Kidney glomerular epithelial cell (primary cell): ENCODE data around the gene FKBP10.
A peak's percentile ranks its signal among the peaks of the same experiment; 100 is the strongest.
"Not testable (repeated sequence)": the region's sequence is repeated elsewhere in the genome, so short reads cannot be mapped to it uniquely, and the experiment has no call there.

ENCODE experiments used
- DNase-seq: peaks from one replicate; lab custom pipeline; 2025; lab: John Stamatoyannopoulos, UW

Gene FKBP10, protein sequence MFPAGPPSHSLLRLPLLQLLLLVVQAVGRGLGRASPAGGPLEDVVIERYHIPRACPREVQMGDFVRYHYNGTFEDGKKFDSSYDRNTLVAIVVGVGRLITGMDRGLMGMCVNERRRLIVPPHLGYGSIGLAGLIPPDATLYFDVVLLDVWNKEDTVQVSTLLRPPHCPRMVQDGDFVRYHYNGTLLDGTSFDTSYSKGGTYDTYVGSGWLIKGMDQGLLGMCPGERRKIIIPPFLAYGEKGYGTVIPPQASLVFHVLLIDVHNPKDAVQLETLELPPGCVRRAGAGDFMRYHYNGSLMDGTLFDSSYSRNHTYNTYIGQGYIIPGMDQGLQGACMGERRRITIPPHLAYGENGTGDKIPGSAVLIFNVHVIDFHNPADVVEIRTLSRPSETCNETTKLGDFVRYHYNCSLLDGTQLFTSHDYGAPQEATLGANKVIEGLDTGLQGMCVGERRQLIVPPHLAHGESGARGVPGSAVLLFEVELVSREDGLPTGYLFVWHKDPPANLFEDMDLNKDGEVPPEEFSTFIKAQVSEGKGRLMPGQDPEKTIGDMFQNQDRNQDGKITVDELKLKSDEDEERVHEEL

DNA sequence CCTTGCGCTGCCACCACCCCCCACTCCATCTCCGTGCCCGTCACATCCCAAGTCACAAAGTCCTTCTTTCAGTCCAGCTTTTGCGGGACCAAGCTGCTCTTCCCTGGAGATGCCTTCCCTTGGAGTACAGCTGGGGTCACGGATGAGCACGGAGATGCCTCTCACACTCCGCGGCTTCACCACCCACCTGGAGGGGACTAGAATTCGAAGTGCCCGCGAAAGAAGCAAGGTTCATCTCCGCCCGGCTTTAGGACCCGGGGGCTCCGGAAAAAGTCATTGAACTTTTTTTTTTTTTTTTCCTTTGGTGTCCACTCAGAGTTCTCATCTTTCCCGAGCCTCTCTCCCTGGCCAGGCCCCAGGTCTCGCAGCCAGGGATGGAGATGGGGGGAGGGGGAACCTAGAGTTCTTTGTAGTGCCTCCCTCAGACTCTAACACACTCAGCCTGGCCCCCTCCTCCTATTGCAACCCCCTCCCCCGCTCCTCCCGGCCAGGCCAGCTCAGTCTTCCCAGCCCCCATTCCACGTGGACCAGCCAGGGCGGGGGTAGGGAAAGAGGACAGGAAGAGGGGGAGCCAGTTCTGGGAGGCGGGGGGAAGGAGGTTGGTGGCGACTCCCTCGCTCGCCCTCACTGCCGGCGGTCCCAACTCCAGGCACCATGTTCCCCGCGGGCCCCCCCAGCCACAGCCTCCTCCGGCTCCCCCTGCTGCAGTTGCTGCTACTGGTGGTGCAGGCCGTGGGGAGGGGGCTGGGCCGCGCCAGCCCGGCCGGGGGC lies at the start of gene FKBP10:
Gene FKBP10, plus strand, starts transcription at position 624 of the 771 bp plus-strand sequence. Its CDS starts 31 bp downstream, at position 655.
- DNase-seq: peak; percentile 77

DNA sequence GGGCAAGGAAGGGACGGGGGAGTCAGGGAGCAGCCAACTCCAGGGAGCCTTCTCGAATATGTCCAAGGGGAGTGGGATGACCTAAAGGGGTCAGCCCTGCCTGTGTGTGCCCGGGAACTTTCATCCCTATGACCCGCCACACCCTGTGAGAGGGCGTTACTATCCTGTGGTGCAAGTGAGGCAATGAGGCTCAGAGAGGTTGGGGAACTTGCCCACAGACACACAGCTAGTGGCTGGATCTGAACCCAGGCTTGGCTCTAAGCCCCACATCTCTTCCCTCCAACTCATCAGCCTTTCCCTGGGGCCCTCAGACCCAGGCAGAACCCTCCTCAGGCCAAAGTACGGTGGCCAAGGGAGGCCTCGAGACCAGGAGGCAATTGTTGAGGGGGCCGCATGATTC lies 49.5 kb upstream of the FKBP10 start:
- no peak for DNase-seq

DNA sequence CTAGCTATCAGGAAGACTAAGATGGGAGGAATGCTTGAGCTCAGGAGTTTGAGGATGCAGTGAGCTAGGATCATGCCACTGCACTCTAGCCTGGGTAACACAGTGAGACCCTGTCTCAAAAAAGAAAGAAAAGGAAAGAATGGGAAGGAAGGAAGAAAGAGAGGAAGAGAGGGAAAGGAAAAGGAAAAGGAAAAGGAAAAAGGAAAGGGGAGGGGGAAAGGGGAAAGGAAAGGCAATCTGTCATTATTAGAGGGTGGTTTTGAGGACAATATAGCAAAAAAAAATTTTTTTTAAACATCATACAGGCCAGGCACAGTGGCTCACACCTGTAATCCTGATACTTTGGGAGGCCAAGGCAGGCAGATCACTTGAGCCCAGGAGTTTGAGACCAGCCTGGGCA lies 46.7 kb upstream of the FKBP10 start:
- no peak for DNase-seq

DNA sequence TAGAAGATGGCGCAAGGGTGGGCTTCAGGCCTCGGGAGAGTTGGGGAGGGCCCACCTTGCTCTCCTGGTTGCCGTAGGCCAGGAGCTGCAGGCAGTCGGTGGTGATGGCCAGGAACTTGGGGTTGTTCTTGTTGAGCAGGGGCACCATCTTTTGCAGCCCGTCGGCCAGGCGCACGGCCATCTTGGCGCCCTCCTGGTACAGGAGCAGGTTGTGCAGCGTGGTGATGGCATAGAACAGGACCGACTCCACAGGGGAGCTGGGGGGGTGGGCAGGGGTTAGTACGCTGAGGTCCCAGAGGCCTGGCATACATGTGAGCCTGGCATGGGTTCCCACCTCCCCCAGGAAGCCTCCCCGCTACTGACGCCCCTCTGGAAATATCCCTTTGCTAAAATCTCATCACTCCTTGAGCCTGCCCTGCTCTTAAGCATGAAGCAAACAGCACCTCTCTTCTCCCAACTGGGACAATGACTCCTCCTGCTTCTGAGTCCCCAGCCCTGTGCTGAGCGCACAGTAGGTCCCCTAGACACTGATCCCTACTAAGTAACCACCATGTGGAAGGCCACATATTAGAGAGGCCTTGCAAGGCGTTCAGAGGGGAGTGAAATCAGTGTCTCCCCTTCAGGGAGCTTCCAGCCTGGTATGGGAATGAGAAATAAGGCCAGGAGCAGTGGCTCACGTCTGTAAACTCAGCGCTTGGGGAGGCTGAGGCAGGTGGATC lies 45.3 kb upstream of the FKBP10 start:
- no peak for DNase-seq

DNA sequence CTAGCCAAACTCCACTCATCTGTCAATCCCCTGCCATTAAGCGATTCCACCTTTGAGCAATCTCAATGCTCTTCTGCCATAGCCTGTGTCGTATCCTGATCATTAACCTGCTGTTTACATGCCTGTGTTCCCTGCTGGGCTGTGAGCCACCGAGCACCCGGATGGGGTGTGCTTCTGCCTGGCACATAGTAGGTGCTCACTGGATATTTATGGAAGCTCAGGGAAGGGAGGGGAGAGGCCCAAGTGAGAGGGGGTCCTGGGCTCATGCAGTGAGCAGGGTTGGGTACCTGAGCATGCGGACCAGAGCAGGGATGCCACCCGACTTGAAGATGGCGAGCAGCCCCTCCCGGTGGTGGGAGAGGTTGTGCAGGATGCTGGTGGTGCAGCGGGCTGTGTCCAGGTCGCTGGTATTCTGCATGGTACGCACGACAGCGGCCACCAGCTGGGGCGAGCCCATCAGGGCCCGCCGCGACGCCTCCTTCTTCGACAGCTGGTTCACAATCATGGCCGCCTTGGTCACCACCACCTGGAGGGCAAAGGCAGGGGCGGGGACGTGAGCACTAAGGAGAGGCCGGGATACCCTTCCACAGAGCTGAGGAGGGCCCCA lies 44.0 kb upstream of the FKBP10 start:
- no peak for DNase-seq

DNA sequence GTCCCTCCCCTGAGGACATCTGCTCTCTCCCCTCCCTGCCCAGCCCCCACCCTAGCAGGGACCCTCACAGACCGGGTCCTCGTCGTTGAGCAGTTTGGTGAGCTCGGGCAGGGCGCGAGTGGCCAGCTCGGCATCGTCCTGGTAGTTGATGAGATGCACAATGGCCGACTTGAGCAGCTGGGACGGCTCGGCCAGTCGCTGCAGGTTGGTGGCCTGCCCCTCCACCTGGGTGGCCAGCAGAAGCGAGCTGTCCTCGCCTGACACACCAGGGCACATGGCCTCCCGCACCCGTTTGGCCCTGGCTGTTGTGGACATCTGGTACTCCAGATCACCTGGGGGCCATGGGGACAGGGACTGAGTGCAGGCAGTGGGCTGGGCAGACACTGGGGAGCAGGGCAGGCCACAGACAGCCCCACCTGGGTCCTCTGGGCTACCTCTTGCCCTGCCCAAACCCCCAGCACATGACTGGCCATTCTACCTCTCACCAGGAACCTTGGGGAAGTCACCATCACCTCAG lies 43.4 kb upstream of the FKBP10 start:
- DNase-seq: no peak

DNA sequence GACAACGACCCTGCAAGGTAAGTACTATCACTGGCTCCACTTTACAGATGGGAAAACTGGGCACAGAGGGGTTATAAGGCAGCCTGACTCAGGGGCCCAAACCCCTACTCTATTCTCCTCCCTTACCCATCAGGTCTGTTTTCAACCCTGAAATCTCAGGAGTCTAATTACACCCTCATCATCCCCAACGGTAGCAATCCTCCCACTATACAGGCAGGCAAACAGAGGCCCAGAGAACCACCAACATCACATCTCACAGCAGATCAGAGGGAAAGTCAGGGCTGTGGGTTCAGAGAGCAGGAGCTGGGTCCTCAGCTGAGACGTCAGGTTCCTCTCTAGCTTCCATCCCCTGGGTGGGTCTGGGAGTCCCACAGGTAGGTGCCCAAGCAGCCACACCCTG lies 42.8 kb upstream of the FKBP10 start:
- DNase-seq: no peak

DNA sequence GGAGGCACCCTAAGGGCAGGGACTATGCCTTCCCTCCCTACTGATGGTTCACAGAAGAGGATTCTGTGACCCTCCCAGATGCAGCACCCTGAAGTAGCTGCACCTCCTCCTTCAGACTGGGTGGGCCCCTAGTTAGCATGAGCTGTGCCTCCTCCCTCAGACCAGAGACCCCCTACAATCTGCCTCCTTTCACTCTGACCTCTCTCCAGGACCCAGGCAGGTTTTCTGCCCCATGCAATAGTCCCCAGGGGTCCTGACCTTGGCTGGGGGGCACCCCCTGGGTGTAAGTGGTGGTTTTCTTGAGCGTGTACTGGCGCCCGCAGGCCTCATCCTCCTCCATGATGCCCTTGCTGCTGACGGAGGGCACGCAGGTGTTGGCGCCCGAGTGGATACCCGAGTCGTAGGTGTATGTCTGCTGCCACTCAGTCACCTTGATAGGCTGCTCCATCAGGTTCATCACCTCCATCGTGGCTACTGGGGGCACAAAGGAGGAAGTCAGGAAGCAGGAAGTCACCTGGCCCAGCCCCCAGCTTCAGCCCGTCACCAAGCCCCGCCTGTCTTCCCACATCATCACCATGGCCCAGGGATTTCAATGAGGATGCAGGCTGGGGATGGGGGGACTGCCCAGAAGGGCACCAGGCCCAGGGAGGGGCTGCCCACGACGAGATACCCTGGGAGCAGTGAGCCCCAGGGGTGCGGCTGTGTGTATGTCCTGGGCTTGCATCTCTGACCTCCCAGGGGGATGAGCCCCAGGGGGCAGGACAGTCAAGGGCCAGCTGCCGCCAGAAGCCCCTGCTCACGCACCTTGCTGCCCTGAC lies 41.2 kb upstream of the FKBP10 start:
- DNase-seq: no peak

DNA sequence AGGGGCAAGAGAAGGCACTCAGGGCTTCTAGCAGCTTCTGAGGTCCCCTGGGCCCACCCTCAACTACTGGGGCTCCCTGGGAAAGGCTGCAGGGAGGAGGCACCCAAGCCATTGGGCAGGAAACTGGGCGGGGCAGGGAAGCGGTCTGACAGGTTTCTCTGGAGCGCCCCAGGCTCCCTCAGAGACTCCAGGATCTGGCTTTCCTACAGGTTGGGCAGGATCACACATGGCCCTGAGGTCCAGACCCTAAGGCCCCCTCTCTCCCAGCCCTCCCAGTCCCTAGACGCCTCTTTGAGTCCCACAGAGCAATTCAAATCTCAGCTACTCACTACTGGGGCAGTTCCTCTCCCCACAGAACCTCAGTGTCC lies 40.6 kb upstream of the FKBP10 start:
- no peak for DNase-seq

DNA sequence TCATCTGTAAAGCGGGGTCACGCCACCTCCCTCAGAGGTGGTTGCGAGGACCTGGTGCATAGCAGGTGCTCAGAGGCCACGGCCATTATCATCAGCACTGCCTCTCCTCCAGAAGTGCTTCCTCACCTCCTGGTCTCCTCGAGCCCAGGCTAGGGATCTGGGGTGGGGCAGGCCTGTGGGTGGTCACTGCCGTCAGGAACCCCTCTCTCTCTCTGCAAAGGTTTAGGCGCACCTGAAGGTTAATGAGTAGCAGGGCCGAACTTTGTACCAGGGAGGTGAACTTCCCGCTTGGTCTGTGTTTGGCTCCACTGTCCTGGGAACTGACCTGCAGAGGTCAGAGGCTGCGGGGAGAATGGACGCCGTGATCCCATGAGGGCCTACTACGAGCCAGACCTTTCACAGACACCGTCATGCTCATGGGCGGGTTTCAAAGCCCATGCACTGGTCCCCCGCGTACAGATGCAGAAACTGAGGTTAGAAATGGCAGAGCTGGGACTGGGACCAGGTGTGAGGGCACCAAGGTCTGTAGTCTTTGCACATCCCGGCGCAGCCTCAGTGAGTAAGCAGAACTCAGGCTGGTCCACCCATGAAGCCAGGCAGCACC lies 40.1 kb upstream of the FKBP10 start:
- no peak for DNase-seq

DNA sequence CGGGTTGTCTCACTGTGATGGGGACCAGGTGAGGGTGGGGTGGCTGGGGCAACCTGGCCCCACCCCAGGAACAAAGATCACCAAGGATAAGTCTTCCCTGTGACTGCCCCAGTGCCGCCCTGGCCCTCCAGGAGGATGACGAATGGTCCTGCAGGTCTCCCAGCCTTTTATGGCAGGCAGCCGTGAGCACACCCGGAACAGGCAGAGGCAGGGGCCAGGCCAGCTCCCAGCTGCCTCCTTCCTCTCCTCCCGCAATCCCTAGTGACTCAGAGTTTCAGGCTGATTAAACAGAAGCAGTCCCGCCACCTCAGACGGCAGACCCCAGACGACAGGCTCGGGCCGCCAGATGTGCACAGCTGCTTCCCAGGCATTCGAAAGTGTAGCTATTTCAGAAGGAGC lies 39.6 kb upstream of the FKBP10 start:
- DNase-seq: peak; percentile 80

DNA sequence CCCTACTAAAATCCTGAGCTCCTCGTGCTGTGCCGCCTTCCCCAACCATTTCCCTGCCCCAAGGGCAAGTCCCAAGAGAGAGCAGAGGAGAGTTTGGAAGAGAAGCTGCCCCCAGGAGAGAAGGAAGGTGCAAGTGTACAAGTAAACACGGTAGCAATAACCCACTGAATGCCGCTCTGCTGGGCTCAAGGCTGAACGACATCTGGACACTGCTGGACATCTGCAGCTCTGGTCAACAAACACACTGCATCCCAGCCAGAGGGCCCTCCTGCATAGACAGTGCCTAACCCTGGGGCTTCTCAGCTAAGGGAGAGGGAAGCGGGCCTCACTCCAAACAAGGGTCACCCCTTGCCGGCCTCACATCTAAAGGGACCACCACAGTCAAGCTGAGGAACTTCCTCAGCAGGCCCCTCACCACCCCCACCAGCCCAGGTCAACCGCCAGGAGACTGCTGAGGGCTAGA lies 39.0 kb upstream of the FKBP10 start:
- DNase-seq: no peak

DNA sequence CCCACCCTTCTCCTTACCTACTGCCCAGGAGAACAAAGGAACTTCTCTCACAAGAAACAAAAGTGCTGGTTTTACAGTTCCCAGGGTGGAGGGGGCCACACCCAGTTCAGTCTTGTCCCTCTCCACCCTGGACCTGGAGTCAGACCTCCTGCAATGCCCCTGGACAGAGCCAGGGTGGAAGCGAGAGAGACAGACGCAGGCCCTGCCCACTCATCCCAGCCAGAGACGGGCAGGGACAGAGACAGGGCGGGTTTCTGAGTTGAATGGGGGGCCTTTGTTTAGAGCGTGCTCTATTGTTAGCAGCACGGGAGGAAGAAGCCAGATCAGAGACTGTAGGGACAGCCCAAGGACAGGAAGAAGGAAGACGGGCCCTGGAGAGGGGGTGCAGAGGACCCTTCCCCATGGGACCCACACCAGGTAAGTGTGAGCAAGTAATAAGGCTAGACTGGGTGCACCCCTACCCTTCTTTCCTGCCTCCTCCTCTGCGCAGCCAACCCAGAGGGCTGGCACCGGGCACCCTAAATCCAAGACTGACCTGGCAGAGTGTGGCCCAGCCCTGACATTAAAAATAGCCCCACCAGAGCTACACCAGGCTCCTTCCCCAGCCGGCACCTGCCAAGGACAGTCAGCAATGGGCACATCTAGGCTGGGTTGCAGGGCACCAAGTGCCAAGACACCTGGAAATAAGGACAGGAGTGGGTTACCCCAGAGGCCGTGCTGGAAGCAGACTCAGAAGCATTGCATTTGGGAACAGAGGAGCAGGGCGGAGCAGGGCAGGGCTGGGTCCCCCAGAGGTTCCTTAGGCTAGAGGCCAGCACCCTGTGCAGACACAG lies 37.2 kb upstream of the FKBP10 start:
- no peak for DNase-seq

DNA sequence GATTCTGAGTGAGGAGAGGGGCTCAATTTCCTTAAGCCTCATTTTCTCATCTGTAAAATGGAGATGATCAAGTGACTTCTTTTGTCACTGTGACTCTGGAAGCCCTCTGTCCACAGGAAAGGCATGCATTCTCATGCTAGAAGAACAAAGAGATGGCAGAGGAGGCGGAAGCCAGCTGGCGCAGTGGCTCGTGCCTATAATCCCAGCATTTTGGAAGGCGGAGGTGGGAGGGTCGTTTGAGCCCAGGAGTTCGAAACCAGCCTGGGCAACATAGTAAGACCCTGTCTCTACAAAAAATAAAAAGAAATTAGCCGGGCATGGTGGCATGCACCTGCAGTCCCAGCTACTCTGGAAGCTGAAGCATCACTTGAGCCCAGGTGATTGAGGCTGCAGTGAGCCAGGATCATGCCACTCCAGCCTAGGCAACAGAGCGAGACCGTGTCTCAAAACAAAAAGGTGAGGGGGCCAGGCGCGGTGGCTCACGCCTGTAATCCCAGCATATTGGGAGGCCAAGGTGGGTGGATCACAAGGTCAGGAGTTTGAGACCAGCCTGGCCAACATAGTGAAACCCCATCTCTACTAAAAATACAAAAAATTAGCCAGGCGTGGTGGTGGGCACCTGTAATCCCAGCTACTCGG lies 36.4 kb upstream of the FKBP10 start:
- DNase-seq: not testable (repeated sequence)

DNA sequence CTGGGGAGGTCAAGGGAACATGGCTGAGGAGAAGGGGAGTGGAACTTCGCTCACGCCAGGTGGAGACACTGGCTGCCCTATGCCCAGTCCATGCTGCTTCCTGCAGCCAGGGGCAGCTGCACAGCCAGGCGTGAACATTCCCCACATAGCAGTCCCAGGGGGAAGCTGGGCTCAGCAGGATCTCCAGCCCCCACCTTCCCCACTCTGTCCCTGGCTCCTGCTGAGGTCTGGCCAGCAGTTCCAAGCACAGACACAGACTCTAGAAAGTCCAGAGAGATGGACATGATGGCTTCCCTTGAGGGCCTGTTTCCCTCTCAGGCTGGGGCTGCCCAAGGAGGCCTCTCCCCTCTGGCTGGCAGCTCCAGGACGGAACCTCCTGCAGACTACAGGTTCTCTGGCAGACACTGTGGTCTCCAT lies 35.6 kb upstream of the FKBP10 start:
- DNase-seq: peak; percentile 68

DNA sequence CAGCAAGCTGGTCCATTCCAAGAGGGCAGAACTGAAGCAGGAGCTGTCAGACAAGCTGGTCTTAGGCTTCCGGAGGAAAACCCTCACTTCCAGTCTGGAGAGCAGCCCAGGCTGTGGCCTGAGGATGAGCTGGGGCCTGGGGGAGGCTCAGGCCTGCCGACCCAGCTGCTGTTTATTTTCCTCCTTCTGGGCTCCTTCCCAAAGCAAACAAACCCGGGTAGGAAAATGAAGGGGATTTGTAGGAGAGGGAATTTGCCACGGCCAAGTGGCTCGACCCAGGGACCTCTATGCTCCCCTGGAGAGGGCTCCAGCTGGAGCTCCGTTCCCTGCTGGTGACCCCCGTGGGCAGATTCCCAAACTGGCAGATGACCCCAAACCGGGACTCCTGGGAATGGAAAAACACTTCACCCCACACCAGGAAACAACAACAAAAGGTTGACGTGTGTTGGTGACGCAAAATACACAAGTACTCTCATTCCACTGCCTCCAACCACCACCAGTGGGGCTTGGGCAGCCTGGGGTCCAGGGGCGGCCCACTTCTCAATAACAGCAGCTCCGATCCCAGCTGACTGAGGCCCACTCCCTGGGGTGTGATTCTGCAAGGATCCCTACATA lies 35.1 kb upstream of the FKBP10 start:
- DNase-seq: peak; percentile 87

DNA sequence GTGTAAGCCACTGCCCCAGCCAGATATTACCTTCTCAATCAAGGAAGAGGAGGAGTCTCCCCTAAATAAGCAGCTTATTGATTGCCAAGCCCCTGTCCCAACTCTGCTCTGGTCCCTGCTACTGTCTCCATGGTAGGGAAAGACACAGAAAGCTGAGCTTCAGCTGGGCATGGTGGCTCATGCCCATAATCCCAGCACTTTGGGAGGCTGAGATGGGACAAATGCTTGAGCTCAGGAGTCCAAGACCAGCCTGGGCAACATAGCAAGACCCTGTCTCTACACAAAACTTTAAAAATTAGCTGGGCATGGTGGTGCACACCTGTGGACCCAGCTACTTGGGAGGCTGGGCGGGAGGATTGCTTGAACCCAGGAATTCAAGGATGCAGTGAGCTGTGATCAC lies 32.9 kb upstream of the FKBP10 start:
- DNase-seq: no peak

DNA sequence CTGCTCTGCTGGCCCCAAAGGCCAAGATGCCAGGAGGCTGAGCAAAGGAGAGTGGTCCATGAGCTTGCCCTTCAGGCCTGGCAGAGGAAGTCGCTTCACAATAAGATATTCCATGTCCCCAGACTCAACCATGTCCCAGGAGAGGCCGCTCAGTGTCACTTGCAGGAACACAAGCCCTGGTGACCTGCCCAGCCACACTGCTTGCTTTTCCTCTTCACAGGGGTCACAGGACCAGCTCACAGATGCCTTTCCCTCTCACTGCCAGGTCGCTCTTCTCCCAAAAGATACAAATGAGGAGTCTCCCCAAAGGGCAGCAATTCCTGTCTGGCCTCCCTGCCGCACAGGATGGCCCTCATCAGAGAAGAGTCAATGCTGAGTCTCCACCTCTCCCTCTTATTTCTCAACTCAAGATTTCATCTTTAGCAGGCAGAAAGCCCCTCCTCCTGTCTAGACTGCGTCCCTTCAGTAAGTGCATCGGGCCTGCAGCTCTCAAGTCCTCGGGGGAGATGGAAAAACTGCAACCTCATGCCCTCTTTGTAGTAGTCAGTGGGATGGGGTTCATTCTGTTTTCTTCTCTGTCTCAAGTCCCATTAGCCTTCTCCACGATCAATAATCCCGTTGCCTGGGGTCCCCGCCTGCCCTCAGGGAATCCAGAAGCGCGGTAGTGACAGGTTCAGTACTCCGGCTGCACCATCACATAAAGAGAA lies 31.2 kb upstream of the FKBP10 start:
- DNase-seq: no peak
